ENCODE results near the gene RXRA.

DNA sequence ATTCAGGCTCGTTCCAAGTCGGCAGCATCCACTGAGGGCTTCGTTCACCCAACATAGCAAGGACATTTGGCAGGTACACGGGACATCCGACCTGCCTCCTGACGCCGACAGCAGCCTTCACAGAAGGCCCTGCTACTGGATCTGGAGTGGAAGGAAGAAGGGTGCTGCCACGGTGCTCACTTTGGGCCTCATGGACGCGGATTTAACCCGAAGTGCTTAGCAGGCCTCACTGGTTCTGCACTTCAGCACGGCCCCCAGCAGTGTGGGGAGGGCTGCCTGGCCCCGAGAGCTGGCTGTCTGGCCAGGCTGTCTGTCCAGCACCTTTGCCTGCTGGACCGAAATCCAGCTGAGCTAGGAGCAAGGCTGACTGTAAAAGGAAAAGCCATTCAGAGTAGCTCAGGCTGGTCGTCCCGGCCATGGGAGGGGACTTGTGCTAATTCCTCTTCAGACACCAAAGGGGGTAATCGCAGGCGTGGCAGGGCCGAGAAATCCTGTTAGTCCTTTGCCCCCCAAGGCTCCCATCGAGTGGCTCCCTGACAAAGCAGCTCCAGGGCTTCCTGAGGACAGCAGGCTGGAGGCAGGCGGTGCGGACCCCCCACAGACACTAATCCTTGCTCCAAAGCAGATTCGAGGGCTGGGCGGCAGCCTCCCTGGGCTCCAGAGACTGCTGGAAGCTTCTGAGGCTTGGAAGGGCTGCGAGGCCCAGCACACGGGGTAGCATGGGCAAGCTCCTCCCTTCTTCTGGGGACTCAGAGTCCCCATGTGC is 11.1 kb upstream of the RXRA start:
- TF ChIP-seq POLR2AphosphoS5 (IDR thresholded peaks at IDR 0.05; ENCODE audit: borderline replicate concordance, low read depth, low read length) (no peak), EZH2 (IDR thresholded peaks at IDR 0.05) (no peak)
